Epithelial cell of esophagus (primary cell): Measurements from ENCODE around the gene JAZF1.

Source experiments
- DNase-seq: peaks from one replicate; pipeline ENCODE4 v3.0.0; 2010; ENCODE audit warnings: low read depth
- H3K4me3 ChIP-seq: 2 replicates; pipeline ENCODE4 v1.5.1; 2011; ENCODE audit warnings: mild to moderate bottlenecking, low read length, control low read depth
- TF ChIP-seq, protein P1 (sequence below): IDR thresholded peaks from 2 replicates; pipeline ENCODE4 v1.5.1; 2011; ENCODE audit warnings: low read depth, mild to moderate bottlenecking, low read length, control low read depth, inconsistent platforms; ENCODE audit not compliant: insufficient read depth; ENCODE audit errors: missing control alignments

Gene JAZF1

DNA sequence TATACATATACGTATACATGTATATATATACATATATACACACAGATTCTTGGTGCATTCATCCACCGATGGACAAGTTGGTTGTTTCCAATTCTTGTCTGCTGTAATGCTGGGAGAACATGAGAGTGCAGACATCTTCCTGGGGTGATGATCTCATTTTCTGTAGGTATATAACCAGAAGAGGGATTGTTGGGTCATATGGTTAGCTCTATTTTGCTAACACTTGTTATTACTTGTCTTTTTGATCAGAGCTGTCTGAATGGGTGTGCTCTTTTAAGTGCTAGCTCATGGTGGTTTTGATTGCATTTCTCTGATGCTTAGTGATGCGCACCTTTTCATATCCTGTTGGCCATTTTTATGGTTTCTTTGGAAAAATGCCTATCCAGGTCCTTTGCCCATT lies 334.2 kb downstream of the JAZF1 start:
- peak; percentile 80 for DNase-seq
- TF ChIP-seq, protein P1, sequence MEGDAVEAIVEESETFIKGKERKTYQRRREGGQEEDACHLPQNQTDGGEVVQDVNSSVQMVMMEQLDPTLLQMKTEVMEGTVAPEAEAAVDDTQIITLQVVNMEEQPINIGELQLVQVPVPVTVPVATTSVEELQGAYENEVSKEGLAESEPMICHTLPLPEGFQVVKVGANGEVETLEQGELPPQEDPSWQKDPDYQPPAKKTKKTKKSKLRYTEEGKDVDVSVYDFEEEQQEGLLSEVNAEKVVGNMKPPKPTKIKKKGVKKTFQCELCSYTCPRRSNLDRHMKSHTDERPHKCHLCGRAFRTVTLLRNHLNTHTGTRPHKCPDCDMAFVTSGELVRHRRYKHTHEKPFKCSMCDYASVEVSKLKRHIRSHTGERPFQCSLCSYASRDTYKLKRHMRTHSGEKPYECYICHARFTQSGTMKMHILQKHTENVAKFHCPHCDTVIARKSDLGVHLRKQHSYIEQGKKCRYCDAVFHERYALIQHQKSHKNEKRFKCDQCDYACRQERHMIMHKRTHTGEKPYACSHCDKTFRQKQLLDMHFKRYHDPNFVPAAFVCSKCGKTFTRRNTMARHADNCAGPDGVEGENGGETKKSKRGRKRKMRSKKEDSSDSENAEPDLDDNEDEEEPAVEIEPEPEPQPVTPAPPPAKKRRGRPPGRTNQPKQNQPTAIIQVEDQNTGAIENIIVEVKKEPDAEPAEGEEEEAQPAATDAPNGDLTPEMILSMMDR = no peak
- H3K4me3 ChIP-seq = no peak overlapping the region

DNA sequence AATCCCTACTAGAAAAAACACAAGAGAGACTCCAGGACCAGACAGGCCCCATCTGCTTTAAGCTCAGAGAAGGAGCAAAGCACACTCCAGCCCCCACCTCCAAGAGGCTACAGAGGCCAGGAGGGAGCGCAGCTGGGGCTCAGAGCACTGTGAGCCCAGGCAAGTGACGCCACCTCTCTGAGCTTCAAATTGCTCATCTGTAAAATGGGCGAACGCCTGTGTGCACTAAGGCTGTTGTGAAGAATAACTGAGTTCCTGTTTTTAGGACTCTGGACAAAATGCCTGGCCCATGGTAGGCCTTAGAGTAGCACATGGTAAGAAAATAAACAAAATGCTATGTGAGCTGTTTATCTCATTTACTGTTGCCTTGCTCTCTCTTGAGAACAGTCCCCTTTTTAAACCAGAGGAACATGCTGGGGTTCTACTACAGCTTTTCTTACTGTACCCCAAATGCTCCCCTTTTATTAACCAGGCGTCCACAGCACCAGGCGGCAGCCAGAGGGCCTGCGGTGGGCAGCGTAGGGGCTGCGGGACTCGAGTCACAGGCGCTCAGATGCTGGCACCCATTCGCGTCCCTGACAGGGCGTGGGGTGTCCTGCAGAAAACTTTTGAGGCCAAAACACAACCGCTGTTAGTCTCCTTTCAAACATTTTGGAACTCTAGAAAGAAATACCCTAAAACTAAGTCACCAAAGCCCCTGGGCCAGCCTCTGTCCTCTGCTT lies 336.9 kb downstream of the JAZF1 start:
- no peak overlapping the region for H3K4me3 ChIP-seq
- DNase-seq = no peak
- TF ChIP-seq, protein P1 = no peak

DNA sequence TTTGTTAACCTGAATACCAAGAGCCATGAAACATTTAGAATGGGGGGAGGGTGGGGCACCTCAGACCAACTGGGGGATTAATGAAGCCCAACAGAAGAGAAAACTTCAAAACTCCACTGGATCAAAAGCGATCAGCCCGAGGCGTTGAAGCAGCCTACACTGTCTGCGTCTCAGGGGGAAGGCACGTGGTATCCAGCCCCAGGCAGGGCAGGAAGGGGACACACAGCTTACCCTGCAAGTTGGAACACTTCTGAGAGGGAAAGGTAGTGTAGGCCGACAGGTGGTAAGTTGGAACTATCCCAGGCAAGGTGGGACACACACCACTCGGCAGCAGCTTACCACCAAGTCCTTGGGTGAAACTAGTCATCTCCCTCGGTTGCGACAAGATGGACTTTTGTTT lies 337.7 kb downstream of the JAZF1 start:
- no peak overlapping the region for H3K4me3 ChIP-seq
- TF ChIP-seq, protein P1 = no peak
- peak; percentile 22 for DNase-seq

DNA sequence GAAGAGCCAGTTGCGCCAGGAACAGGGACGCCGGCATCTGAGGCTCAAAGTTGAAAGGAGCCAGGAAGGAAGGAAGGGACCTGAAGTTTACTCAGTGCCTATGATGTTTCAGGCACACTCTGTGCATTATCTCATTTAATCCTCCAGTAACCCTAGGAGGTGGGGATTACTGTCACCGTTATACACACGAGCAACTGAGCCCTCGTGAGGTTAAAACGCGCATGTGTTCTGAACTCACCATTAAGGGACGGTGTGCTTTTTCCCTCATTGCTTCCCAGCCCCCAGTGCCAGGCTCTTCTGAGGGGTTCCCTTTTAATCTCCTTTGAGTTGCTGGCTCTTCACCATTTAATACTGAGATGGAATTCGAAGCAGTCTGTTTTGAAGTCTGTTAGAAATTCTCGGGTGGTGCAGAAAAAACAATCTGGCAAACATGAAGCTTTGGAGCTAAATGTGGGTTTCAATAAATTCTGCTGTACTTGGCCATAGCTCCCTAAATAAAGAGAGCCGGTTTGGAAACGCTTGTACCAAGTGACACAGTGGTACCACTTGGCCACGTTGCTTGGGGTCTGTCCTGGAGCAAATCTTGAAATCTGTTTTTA lies 338.4 kb downstream of the JAZF1 start:
- TF ChIP-seq, protein P1 = no peak
- H3K4me3 ChIP-seq = no peak overlapping the region
- DNase-seq = no peak

DNA sequence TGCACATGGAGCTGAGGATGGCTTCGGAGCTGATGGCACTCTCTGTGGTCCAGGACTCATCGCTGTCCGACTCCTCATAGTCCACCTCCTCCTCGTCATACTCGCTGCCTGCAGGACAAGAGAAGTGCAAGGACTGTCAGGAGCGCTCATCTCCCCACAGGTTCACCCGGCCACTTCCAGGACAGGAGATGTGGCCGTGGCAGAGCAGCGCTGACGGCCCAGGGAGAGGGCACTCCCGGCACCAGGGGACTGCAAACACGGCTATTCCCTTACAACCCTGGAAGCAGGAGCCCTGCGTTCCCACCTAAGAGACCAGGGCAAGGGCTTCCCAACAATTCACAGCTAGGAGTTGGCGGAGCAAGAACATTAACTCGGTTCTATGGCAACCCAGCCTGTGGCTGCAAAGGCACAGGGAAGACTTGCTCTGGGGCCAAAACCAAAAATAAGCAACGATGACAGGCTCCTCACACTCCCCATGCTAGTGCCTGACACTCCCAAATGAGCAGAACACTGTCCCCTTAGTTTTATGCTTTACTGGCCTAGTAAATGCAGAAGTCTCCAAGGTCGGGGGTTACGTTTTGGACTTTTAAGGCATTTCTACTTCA lies 339.7 kb downstream of the JAZF1 start:
- DNase-seq = no peak
- TF ChIP-seq, protein P1 = no peak

DNA sequence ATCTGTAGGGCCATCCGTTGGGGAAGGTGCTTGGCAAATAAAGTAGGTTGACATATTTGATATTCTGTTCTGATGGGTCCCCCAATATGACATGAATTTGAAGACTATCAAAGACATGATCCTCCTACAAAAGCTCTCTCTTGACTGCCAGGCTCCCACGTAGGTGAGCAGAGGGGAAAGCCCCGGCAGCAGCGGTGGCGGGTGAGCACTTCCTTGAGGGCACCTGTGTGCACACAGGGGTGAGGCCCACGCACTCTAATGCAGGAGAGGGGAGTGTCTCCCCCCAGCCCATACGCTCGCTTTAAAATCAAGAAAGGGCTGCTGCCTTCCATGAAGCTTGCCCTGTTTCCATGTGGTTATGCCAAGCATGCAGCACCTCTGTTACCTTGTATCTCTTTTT lies 340.3 kb downstream of the JAZF1 start:
- TF ChIP-seq, protein P1 = no peak
- H3K4me3 ChIP-seq = no peak overlapping the region
- no peak for DNase-seq

More for the DNA sequence above, 339.7 kb downstream of the JAZF1 start:
- H3K4me3 ChIP-seq = no peak overlapping the region
